HG02642 (cell line): Measurements from ENCODE around the gene ATP23.

Experiments used
- ATAC-seq: cut with Tn5 transposase; IDR thresholded peaks from one replicate; pipeline ENCODE4 v1.9.1; 2021; ENCODE audit warnings: mild to moderate bottlenecking; ENCODE audit not compliant: unreplicated experiment, poor library complexity

The ATP23 gene

DNA sequence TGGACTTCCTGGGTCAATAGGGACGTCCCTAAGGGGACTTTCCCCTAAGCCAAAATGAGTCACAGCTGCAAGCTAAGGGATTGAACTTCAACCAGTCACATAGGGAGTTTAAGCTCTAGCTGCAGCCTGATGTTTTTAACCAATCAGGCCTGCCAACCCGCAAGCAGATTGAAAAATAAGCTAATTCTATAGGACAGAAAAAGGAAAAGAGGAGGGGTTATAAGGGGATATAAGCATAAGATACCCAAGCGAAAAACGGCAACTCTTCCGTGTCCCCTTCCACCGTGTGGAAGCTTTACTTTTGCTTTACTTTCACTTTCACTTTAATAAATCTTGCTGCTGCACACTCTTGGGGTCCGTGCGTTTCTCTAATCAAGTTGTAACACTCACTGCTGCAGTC, 24.4 kb downstream of the ATP23 start:
- no peak for ATAC-seq

GRCh38 chr12:57966536-57966935, 25.2 kb downstream of the ATP23 start:
- ATAC-seq = no peak

- no peak for ATAC-seq
Measured at GRCh38 chr12:57983146-57983857, 41.9 kb downstream of the ATP23 start.

GRCh38 chr12:57983858-57984505, 42.6 kb downstream of the ATP23 start:
- no peak for ATAC-seq

GRCh38 chr12:57984629-57985151, 43.3 kb downstream of the ATP23 start:
- ATAC-seq = no peak

- no peak for ATAC-seq
Measured at GRCh38 chr12:57985685-57986084, 44.3 kb downstream of the ATP23 start.

DNA sequence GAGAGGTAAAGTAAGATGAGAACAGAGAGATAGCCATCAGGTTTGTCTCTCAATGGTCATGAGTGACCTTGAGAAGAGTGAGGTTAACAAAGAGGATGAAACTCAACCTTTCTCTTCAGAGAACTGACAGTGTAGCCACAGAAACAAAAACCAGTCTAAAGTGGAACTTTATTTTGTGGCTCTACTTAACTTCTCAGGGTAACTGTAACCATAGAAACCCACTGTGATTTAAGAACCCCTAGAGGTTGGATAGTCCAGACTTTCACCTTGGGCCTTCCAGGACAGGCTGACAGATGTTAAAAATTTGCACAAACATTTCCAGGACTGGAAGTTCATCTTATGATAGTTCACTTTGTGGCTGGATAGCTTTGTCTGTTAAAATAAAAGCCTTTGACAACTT, 48.5 kb downstream of the ATP23 start:
- ATAC-seq = no peak

DNA sequence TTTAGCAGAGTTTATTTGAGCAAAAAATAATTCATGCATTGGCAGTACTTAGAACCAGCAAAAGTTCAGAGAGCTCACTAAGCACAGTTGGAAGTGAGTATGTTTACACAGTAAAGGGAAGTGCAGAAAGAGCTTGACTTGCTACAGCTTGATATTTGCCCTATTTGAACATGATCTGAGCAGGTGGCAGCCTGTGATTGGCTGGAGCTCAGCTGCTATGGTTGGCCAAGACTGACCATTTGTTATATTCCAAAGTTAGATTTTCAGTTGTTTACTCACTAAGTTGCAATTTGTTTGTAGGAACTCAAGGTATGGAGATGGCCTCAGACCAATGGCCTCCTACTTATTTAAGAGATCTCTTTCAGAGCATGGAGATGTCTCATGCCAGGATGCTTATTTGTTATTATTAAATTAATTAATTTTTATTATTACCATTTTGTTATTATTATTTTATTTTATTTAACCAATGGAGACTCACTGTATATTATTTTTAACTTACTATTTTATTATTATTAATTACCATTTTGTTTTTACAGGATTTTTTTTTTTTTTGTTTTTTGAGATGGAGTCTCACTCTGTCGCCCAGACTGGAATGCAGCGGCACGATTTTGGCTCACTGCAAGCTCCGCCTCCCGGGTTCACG, 49.0 kb downstream of the ATP23 start:
- no peak for ATAC-seq

DNA sequence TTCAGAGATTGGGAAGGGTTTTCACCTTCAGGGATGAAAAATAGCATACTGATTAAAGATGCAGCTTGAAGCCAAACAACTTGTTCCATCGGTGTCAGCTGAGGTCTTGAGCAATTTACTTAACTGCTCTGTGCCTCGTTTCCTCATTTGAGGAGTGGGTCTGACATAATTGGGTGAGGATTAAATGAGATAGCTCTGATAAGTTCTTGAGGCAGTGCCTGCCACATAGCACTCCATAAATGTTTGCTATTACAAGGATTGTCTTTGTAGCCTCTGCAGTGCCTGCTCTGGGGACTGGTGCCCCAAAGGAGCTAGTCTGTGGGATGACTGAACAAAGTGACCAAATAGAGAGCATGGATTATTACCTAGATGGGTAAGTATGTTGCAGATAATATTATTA, 50.6 kb downstream of the ATP23 start:
- no peak for ATAC-seq

DNA sequence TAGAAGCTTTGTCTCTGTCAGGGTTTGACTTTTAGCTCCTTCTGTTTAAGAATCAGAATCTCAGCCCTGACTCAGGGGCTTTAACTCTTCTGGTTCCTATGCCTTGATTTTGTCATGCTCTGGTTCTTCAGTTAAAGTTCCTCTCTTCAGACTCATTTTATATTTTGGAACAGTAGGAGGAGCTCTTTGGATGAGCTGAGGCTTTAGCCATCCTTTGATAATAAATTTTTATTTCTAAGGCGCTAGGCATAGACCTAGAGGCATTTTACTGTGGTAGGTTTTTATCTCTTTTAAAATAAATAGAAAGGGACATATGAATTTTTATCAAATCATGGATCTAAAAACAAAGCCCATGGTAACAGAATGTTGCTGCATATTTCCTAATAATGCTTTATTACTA, 51.7 kb downstream of the ATP23 start:
- ATAC-seq = no peak

DNA sequence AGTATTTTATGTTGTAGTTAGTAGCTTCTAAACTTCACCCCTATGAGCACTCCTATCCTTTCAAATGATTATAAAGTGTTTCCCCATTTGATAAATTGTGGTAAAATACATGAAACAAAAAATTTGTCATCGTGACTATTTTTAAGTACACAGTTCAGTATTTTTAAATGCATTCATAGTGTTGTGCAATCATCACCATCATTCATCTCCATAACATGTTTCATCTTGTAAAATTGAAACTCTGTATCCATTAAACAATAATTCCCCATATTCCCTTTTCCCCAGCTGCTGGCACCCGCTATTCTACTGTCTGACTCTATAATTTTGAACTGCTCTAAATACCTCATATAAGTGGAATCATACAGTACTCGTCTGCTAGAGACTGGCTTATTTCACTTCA, 52.5 kb downstream of the ATP23 start:
- no peak for ATAC-seq

DNA sequence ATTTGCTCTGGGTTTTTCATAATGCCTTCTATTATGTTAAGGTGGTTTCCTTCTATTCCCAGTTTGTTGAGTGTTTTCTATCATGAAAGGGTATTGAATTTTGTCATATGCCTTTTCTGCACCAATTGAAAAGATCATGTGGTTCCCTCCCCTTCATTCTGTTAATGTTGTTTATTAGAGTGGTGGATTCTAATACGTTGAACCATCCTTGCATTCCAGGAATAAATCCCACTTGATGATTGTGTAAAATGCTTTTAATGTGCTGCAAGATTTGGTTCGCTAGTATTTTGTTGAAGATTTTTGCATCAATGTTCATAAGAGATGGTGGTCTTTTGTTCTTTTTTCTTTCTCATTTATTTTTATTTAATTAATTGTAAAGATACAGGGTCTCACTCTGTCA, 55.2 kb downstream of the ATP23 start:
- no peak for ATAC-seq

GRCh38 chr12:57998251-57998650, 56.9 kb downstream of the ATP23 start:
- ATAC-seq = no peak

DNA sequence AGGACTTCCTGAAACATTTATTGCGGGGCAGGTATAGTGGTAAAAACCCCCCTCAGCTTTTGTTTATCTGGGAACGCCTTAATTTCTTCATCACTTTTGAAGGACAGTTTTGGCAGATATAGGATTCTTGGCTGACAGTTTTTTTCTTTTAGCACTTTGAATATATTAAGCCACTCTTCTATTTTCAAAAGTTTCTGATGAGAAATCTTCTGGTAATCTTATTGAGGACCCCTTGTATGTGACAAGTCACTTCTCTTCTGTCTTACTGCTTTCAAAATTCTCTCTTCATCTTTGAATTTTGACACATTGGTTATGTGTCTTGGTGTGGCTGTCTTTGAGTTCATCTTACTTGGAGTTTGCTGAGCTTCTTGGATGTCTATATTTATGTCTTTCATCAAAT, 59.1 kb downstream of the ATP23 start:
- ATAC-seq = no peak

DNA sequence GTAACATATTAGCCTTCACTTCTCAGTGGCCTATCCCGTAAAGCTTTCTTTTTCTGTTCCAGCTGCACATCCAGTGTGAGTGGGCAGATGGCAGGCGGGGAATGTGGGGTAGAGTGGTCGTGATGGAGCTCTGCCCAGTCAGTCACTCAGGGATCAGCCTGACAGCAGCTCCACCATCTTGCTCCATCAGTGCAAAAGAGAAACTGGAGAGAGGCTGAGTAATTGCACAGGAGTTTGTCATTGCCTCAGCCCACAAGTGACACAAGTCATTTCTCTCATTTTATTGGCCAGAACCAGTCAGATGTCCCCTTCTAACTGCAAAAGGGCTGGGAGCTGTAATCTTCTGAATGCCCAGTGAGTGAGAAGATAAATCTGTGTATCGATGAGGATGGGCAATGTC, 66.5 kb downstream of the ATP23 start:
- ATAC-seq = no peak

- ATAC-seq = no peak
Measured at GRCh38 chr12:58008634-58009033, 67.3 kb downstream of the ATP23 start.
